GM12878 (cell line): Measurements from ENCODE around the gene COL1A1. TPM values are rescaled to one million over a fixed set of nuclear protein-coding genes. Genes with fewer than 3 reads are reported as not detected.

Experiments used
- ATAC-seq: fragments of 200-7000 bp; cut with Tn5 transposase; 3 replicates; pipeline ENCODE4 v1.9.1; 2020; ENCODE audit warnings: mild to moderate bottlenecking, moderate library complexity
- BruUV-seq: library from RNA; stranded (reverse); fragments of 400-500 nt; replicated peaks from 2 replicates; lab custom pipeline; 2021; lab: Mats Ljungman, UMichigan
- CTCF ChIA-PET: fragments of 300-600 bp; sonication (Branson Sonifier 250); formaldehyde crosslinking; extraction: SDS; loops from one replicate; lab custom pipeline; 2021; ENCODE audit warnings: inconsistent platforms; lab: Yijun Ruan, JAX
- POLR2A ChIA-PET: fragments of 350-600 bp; formaldehyde crosslinking; extraction: SDS; loops from one replicate; lab custom pipeline; 2021; ENCODE audit warnings: inconsistent platforms; lab: Charles Lee
- RAD21 ChIA-PET: fragments of 300-600 bp; sonication (Branson Sonifier 250); formaldehyde crosslinking; loops from one replicate; lab custom pipeline; 2023; ENCODE audit warnings: antibody characterized with exemption; ENCODE audit not compliant: unreplicated experiment; lab: Charles Lee
- SMC1A ChIA-PET: fragments of 300-600 bp; sonication (Branson Sonifier 250); formaldehyde crosslinking; loops from one replicate; lab custom pipeline; 2023; ENCODE audit not compliant: unreplicated experiment, uncharacterized antibody; lab: Charles Lee
- DNase-seq: peaks from one replicate; pipeline ENCODE4 v3.0.0-alpha.2; 2011; ENCODE audit warnings: low read depth, low spot score
- FAIRE-seq: peaks from 3 replicates; lab custom pipeline; 2011; peaks lifted over from hg19 to GRCh38; lab: Jason Lieb, UNC
- H2AFZ ChIP-seq: 2 replicates; pipeline ENCODE4 v1.6.0; 2011; ENCODE audit warnings: low read depth, low read length, control low read depth; ENCODE audit not compliant: control insufficient read depth
- H3K27ac ChIP-seq: 2 replicates; pipeline ENCODE4 v1.5.1; 2011; ENCODE audit warnings: control low read depth; ENCODE audit not compliant: control insufficient read depth, insufficient read depth
- H3K27me3 ChIP-seq, 2 experiments: replicated peaks in 1 of 2; 2 replicates each; pipeline versions ENCODE4 v1.6.0 to v1.6.1; 2011; ENCODE audit warnings: low read length in 1 of 2; ENCODE audit not compliant: control insufficient read depth in 2 of 2, insufficient read depth in 2 of 2
- H3K36me3 ChIP-seq, 2 experiments: 2 replicates each; pipeline ENCODE4 v1.5.1; 2011; ENCODE audit warnings: low read length in 1 of 2; ENCODE audit not compliant: control insufficient read depth in 2 of 2, insufficient read depth in 2 of 2
- H3K4me1 ChIP-seq: 2 replicates; pipeline ENCODE4 v1.6.1; 2011; ENCODE audit warnings: mild to moderate bottlenecking, low read length, moderate library complexity, mixed read lengths; ENCODE audit not compliant: control insufficient read depth, insufficient read depth
- H3K4me2 ChIP-seq: 2 replicates; pipeline ENCODE4 v1.6.0; 2011; ENCODE audit warnings: control low read depth; ENCODE audit not compliant: control insufficient read depth, insufficient read depth
- H3K4me3 ChIP-seq: fragments of 200-600 bp; sonication (generic); 2 replicates; pipeline ENCODE4 v1.5.1; 2016
- H3K79me2 ChIP-seq: 2 replicates; pipeline ENCODE4 v1.6.0; 2011; ENCODE audit warnings: low read length; ENCODE audit not compliant: control insufficient read depth, insufficient read depth
- H3K9ac ChIP-seq: 2 replicates; pipeline ENCODE4 v1.8.0; 2011; ENCODE audit warnings: low read length, control low read depth, mixed read lengths; ENCODE audit not compliant: control insufficient read depth, insufficient read depth
- H3K9me3 ChIP-seq: replicated peaks from 3 replicates; pipeline ENCODE4 v1.5.1; 2011; ENCODE audit warnings: mild to moderate bottlenecking, low read length; ENCODE audit not compliant: control insufficient read depth, insufficient read depth
- H4K20me1 ChIP-seq: 2 replicates; pipeline ENCODE4 v1.6.0; 2011; ENCODE audit not compliant: control insufficient read depth, insufficient read depth
- BCLAF1 ChIP-seq: fragments of 450-650 bp; IDR thresholded peaks from 2 replicates; pipeline ENCODE4 v1.6.1; 2017; ENCODE audit warnings: antibody characterized with exemption, mild to moderate bottlenecking, moderate library complexity
- BMI1 ChIP-seq: fragments of 450-650 bp; IDR thresholded peaks from 2 replicates; pipeline ENCODE4 v1.6.1; 2016; ENCODE audit warnings: mild to moderate bottlenecking, moderate library complexity, borderline replicate concordance
- CBX3 ChIP-seq: fragments of 200-600 bp; sonication (generic); IDR thresholded peaks from 2 replicates; pipeline ENCODE4 v1.6.1; 2016; ENCODE audit warnings: low read depth, borderline replicate concordance
- CEBPZ ChIP-seq: fragments of 150-350 bp; IDR thresholded peaks from 2 replicates; pipeline ENCODE4 v1.6.1; 2016; ENCODE audit warnings: low read depth, low read length
- CHD2 ChIP-seq: IDR thresholded peaks from 2 replicates; pipeline ENCODE4 v1.6.1; 2011; ENCODE audit warnings: low read depth, low read length, improper control_type of control experiment, borderline replicate concordance
- MEF2B ChIP-seq: fragments of 450-650 bp; IDR thresholded peaks from 2 replicates; pipeline ENCODE4 v1.6.1; 2018; ENCODE audit warnings: mild to moderate bottlenecking, moderate library complexity; ENCODE audit not compliant: partially characterized antibody, poor library complexity, severe bottlenecking
- NR2F1 ChIP-seq: fragments of 450-650 bp; conservative IDR thresholded peaks from 2 replicates; pipeline ENCODE4 v1.6.1; 2017; ENCODE audit warnings: mild to moderate bottlenecking
- SMAD5 ChIP-seq: IDR thresholded peaks from 2 replicates; pipeline ENCODE4 v1.6.1; 2016; ENCODE audit warnings: antibody characterized with exemption, low read depth
- ZNF622 ChIP-seq: fragments of 450-650 bp; IDR thresholded peaks from 2 replicates; pipeline ENCODE4 v1.6.1; 2017; ENCODE audit warnings: mild to moderate bottlenecking, inconsistent platforms
- WGBS: methylation state at CpG from one replicate; pipeline ENCODE4 v1.1.6; 2016; ENCODE audit warnings: low lambda C conversion rate; ENCODE audit not compliant: insufficient replicate concordance, insufficient coverage; ENCODE audit errors: missing lambda C conversion rate; 5-methylcytosine and 5-hydroxymethylcytosine counted together
- in situ Hi-C: fragments of 300-500 bp; cut with MboI; formaldehyde crosslinking; loops from 9 replicates; pipeline ENCODE4 v1.14.3; 2018; ENCODE audit warnings: mixed read lengths
- intact Hi-C: fragments of 100-400 bp; cut with micrococcal nuclease; formaldehyde crosslinking; loops from one replicate; pipeline ENCODE4 v1.14.2; 2022; ENCODE audit not compliant: unreplicated experiment
- polyA plus RNA-seq, 11 experiments: library from polyadenylated mRNA; depleted of rRNA in 4 of 11; unstranded in 6 of 11; stranded (reverse) in 5 of 11; fragments of >200 nt; fragmentation: Nextera tagmentation in 4 of 11; fragmentation: Illumina TruSeq in 1 of 11; extraction: Ambion mirVana in 4 of 11; extraction: Trizol in 1 of 11; gene quantifications; 1 replicate in 1 of 11; 2 replicates in 10 of 11; pipeline versions ENCODE4 v1.2.1 to v1.2.3, GENCODE V29; 2011 to 2016; ENCODE audit warnings: inconsistent platforms in 2 of 11, missing spikeins in 2 of 11, low read depth in 1 of 11
- total RNA-seq, 4 experiments: library from RNA; depleted of rRNA in 3 of 4; stranded (reverse); fragments of >200 nt in 3 of 4; fragmentation: Illumina TruSeq in 1 of 4; extraction: Trizol in 1 of 4; gene quantifications; 2 replicates each; pipeline versions ENCODE4 v1.2.1 to v1.2.3, GENCODE V29; 2013 to 2021

Gene COL1A1
- total and polyA plus RNA-seq, 10 of the 15 experiments (the other 5 are each of a cell fraction or from before 2014, with no cell fraction given) = 0.18 to 7.7 (median 2.3) TPM

- peaks cover 18% of the 10 kb centered on the region for H3K4me1 ChIP-seq
- no peak overlapping the region for H3K4me3 ChIP-seq
- H3K36me3 ChIP-seq = no peaks in the 10 kb centered on the region
- no TSS peak for BruUV-seq
- TF ChIP-seq CHD2 (no peak), NR2F1 (no peak), SMAD5 (no peak), CBX3 (no peak), BCLAF1 (no peak), MEF2B (no peak), BMI1 (no peak), CEBPZ (no peak), ZNF622 (no peak)
- TF ChIP-seq, all 136 proteins: peak for 0
- Histone ChIP-seq H4K20me1 (no peaks in the 10 kb centered on the region), H3K9me3 (no peaks in the 10 kb centered on the region), H3K27me3 (no peaks in the 10 kb centered on the region), H3K27ac (no peak overlapping the region), H3K4me2 (no peak overlapping the region), H3K79me2 (no peaks in the 10 kb centered on the region), H3K9ac (no peak overlapping the region), H2AFZ (no peak overlapping the region)
- WGBS = 72% methylated on average over 10 of the region's 10 CpGs
- SMC1A ChIA-PET = interaction anchor here (0.9 to 2.1 kb wide), 3 partner anchors 10 to 42 kb away, joined by 3 to 5 read pairs (median 3); no protein-coding TSS in a partner anchor
- no peak for FAIRE-seq
- ATAC-seq = no peak
- POLR2A ChIA-PET = interaction anchor here (1.5 kb wide), 1 partner anchor 19 kb away, joined by 4 read pairs; no protein-coding TSS in a partner anchor
- DNase-seq = no peak
- RAD21 ChIA-PET = interaction anchor here (0.6 to 1.0 kb wide), 2 partner anchors 27 to 35 kb away, joined by 3 to 4 read pairs; no protein-coding TSS in a partner anchor
- in situ Hi-C loops = no loop called here
- CTCF ChIA-PET = interaction anchor here (0.7 to 17.0 kb wide), 4 partner anchors 12 to 79 kb away, joined by 3 to 514 read pairs (median 12); no protein-coding TSS in a partner anchor
- intact Hi-C loops = no loop called here
Measured at GRCh38 chr17:50173335-50173941, 28.0 kb downstream of the COL1A1 start.
